ENCODE results near the gene PRSS12.

GRCh38 chr4:118317691-118318090, 35.1 kb downstream of the PRSS12 start:
- TF ChIP-seq ZNF274 (IDR thresholded peaks at IDR 0.05; ENCODE audit: low read depth, low read length) = no peak
- no peak for TF ChIP-seq YY1 (IDR thresholded peaks at IDR 0.05; ENCODE audit: insufficient read depth, insufficient read length)
